GM21515 (cell line): Measurements from ENCODE around the gene PRSS33.

Source experiments
- ATAC-seq: cut with Tn5 transposase; IDR thresholded peaks from one replicate; pipeline ENCODE4 v1.9.1; 2021; ENCODE audit not compliant: unreplicated experiment

The PRSS33 gene

DNA sequence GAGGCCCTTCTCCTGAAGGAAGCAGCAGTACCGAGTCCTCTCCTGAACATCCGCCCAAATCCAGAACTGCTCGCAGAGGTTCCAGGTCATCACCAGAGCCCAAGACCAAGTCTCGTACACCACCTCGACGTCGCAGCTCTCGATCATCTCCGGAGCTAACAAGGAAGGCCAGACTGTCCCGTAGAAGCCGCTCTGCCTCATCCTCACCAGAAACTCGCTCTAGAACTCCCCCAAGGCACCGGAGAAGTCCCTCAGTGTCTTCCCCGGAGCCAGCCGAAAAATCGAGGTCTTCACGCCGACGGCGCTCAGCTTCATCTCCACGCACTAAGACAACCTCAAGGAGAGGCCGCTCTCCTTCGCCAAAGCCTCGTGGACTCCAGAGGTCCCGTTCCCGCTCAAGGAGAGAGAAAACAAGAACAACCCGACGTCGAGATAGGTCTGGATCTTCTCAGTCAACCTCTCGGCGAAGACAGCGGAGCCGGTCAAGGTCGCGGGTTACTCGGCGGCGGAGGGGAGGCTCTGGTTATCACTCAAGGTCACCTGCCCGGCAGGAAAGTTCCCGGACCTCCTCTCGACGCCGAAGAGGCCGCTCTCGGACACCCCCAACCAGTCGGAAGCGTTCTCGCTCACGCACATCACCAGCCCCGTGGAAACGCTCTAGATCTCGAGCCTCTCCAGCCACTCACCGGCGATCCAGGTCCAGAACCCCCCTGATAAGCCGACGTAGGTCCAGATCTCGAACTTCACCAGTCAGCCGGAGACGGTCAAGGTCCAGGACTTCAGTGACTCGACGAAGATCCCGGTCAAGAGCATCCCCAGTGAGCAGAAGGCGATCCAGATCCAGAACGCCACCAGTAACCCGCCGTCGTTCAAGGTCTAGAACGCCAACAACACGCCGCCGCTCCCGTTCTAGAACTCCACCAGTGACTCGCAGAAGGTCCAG is 21.6 kb downstream of the PRSS33 start:
- ATAC-seq, result no peak

DNA sequence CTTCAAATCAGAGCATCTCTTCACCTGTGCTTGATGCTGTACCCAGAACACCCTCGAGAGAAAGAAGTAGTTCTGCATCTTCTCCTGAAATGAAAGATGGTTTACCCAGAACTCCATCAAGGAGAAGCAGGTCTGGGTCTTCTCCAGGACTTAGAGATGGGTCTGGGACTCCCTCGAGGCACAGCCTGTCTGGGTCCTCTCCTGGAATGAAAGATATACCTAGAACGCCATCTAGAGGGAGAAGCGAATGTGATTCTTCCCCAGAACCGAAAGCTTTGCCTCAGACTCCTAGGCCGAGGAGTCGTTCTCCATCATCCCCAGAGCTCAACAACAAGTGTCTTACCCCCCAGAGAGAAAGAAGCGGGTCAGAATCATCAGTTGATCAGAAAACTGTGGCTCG is 22.6 kb downstream of the PRSS33 start:
- ATAC-seq, result no peak

DNA sequence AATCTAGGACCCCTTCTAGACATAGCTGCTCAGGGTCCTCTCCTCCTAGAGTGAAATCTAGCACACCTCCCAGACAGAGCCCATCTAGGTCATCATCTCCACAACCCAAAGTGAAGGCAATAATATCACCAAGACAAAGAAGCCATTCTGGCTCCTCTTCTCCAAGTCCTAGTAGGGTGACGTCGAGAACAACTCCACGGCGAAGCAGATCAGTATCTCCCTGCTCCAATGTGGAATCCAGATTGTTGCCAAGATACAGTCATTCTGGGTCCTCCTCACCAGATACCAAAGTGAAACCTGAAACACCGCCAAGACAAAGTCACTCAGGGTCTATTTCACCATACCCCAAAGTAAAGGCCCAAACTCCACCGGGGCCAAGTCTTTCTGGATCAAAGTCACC is 24.2 kb downstream of the PRSS33 start:
- no peak for ATAC-seq

DNA sequence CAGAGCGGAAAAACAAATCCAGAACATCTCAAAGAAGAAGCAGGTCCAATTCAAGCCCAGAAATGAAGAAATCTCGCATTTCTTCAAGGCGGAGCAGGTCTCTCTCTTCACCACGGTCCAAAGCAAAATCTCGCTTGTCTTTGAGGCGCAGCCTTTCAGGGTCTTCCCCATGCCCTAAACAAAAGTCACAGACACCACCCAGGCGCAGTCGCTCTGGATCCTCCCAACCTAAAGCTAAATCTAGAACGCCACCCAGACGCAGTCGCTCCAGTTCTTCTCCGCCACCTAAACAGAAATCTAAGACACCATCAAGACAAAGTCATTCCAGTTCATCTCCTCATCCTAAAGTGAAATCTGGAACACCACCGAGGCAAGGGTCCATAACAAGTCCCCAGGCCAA is 24.6 kb downstream of the PRSS33 start:
- no peak for ATAC-seq

DNA sequence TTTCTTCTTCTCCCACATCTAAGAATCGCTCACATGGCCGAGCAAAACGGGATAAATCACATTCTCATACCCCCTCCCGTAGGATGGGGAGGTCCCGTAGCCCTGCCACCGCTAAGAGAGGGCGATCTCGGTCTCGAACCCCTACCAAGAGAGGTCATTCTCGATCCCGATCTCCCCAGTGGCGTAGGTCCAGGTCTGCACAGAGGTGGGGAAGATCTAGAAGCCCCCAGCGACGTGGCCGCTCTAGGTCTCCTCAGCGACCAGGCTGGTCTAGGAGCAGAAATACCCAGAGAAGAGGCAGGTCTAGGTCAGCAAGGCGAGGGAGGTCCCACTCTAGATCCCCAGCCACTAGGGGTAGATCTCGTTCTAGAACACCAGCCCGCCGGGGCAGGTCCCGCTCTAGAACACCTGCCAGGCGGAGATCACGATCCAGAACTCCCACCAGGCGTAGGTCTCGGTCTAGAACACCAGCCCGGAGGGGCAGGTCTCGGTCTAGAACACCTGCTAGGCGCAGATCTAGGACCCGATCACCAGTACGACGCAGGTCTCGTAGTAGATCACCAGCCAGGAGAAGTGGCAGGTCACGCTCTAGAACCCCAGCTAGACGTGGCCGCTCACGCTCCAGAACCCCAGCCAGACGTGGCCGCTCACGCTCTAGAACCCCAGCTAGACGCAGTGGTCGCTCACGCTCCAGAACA is 25.3 kb downstream of the PRSS33 start:
- ATAC-seq, result no peak

DNA sequence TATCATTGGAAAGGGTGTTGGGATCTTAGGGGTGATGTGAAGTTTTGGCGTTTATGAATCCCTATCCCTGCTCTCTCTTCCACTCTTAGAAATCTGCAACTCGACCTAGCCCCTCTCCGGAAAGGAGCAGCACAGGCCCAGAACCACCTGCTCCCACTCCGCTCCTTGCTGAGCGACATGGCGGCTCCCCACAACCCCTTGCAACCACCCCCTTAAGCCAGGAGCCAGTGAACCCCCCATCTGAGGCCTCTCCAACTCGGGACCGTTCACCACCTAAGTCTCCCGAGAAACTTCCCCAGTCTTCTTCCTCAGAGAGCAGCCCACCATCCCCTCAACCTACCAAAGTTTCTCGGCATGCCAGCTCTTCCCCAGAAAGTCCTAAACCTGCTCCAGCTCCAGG is 25.9 kb downstream of the PRSS33 start:
- no peak for ATAC-seq

DNA sequence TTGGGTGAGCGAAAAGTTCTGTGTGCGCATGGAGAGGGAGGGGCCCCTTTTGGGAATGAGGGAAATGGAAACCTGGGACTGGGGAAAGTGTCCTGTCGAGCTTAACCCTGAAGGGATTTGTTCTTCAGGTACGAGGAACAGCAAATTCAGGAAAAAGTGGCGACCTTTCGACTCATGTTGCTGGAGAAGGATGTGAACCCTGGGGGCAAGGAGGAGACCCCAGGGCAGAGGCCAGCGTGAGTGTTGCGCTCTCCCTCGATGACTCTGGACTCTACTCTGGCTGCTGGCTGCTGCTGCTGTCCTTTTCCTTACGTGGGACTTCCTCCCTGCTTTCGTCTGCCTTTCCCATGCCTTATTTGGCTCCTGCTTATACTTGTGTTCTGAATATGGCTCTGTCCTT is 30.0 kb downstream of the PRSS33 start:
- no peak for ATAC-seq

DNA sequence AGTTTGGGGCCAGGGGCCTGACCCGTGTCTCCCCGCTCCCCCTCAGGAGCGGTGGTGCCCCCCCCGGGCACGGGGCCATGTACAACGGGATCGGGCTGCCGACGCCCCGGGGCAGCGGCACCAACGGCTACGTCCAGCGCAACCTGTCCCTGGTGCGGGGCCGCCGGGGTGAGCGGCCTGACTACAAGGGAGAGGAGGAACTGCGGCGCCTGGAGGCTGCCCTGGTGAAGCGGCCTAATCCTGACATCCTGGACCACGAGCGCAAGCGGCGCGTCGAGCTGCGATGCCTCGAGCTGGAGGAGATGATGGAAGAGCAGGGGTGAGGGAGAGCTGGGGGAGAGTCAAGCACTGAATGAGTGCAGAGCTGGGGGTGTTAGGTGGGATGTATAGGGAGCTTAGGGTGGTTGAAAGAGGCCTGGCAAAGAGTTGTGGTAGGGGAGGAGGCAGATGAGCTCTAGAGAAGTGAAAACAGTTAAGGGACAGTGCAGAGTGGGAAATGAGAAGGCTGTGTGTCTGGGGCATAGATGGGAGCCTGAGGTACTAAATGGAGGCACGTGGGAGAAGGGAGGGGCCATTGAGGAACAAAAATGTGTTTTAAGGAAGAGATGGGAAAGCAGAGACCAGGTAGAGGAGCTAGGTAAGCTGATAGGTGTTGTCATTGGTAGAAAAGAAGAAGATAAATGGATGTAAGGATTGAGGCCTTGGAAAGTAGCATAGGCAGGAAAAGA is 30.9 kb downstream of the PRSS33 start:
- no peak for ATAC-seq

DNA sequence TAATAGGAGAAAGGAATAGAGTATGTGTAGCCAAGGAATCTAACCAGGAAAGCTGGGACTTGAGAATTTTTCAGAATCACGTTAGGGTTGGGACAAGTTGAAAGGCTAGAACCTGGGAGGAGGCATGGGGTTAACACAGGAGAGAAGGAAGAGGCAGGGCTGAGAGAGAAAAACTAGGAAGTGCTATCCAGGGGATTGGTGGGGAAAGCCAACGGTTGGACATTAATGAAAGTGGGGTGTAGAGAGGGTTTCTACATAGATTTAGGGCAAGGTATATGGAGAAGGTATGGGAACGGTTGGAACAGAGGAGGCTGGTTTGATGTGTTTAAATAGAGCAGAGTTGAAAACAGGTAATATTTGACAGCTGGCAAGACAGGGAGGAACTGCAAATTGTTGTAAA is 32.2 kb downstream of the PRSS33 start:
- ATAC-seq, result no peak

DNA sequence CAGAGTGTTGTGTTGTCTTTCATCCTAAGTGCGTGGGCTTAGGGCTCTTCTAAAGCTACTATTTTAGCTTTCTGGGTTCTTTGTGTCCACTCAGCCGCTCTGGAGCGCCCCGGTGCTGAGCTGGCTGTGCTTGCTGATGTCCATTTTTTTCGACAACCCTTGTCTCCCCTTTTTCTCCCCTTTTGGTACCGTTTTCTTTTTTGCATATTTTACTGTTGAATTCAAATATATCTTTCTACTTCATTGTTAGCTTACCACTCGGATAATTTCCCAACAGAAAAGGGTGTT is 33.7 kb downstream of the PRSS33 start:
- ATAC-seq, result no peak

DNA sequence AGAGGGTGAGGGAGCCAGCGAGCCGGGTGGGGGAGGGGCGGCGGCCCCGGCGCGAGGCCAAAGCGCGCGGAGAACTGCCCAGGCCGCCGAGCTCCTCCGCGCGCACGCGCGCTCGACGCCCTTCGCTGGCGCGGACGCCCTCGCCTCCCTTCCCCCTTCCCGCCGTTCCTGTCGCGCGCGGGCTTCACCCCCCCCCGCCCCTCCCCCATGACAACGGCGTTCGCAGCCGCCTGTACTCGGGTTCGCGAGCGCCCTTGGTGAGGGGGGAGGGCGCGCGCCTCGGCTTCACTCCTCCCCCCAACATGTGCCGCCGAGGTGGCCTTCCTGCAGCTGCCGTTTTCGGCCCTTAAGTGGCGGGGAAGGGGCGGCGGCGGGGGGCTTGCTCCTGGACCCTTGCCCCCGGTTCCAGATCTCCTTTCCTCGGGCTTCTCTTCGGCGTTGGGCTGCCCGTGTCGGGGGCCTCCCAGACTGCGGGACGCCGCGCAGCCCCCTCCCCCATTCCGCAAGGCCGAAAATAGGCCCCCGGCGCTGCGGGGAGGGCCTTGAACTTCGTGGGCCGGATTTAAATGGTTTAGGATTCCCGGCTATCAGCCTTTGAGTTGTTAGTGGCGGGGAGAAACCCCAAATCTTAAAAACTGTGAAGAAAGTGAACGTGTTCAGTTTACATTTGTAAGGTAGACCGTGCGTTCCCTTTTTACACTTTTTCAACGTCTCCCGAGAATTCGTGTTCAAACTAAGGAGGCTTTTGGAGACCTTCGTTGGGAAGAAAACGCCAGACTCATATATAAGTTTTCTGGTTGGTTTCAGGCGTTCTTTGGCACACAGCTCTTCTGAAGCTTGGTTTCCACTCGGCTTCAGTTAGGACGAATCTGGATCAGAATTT is 34.3 kb downstream of the PRSS33 start:
- ATAC-seq, result peak; percentile 29

DNA sequence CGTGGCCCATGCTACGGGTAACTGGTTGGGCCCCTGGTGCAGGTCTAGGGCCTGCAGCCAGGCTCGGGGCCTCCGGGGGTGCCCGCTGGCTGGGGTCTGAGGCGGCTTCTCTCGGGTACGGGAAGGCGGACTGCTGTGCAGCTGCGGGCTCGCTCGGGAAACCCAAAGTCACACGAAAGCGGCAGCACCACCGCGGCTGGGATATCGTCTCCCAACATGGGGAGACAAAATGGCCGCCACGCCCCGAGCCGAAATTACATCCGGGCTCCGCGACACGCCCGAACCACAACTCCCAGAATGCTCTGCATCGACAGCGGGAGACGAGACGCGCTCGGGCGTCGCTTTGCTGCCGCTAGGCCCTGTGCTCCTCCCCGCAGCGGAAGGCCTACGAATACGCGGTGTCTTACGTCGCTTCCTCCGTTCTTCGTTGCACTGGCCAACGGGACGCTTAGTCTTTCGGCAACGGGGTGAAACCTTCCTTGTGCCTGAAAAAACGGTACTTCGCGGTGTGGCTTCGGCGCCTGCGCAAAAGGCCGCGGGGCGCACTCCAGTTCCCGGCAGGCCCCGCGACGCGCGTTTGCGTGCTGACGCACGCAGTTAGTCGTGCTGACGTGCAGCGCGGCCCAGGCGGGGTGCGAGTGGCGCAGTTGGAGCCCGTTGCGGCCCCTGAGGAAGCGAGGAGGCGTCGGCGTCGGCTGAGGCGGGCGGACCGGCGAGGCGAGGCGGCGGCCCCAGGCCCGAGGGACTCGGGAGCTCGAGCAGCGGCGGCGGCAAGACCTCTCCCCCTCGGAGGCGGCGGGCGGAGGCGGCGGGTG is 35.1 kb downstream of the PRSS33 start, which contains the start of gene SRRM2:
Gene SRRM2 (plus strand): TSS at position 604 of the 815 bp plus-strand sequence. CDS start 3,727 bp downstream, outside the sequence.
- peak; percentile 74 for ATAC-seq

DNA sequence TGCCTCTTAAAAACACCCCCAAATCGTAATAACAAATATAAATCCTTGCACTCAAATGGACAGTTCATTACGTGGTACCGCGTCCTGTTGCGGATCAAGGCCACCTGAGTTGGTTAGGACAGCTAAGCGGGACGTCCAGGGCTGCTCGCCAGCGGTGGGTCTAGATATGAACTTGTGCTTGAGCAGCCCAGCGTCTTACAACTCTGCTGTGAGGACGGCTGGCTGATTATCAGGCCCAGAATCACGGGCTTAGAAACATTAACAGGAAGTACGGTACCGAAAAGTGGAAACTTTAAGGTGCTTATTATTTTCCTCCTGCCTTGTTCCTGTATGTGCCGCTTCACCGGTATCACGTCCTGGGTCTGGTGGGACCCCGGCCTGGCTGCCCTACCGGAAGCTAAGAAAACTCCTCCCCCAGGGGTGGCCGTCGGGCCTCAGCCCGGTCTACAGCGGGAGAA is 35.8 kb downstream of the PRSS33 start:
- peak; percentile 37 for ATAC-seq

DNA sequence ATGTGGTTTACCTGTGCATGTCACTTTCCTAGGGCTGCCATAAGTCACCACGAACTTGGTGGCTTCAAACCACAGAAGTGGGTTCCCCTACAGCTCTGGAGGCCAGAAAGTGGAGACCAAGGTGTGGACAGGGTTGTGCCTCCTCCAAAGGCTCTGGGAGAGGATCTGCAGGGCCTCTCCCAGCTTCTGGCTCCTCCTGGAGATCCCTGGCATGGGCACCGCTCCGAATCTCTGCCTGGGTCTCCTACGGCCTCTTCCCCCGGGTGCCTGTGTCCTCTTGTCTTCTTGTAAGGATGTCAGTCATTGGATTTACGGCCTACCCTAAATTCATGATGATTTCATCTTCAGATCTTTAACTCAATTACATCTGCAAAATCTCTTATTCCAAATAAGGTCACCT is 37.4 kb downstream of the PRSS33 start:
- no peak for ATAC-seq

DNA sequence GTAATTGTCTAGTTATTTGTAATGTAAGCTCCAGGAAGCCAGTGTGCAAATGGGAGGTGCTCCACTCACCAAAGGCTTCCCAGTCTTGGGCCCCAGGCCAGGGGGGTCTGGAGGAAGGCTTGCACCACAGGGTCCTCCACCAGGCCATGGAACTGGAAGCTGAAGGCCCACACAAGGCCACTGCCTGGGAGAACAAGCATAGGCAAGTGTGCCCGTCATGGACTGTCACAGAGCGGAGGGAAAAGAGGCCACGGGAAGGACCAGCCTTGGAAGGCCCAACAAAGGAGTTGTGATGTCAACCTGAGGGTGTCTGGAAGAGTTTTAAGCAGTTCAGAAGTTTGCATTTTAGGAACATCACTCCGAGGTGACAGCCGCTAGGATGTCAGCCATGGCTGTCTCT is 37.9 kb downstream of the PRSS33 start:
- no peak for ATAC-seq

DNA sequence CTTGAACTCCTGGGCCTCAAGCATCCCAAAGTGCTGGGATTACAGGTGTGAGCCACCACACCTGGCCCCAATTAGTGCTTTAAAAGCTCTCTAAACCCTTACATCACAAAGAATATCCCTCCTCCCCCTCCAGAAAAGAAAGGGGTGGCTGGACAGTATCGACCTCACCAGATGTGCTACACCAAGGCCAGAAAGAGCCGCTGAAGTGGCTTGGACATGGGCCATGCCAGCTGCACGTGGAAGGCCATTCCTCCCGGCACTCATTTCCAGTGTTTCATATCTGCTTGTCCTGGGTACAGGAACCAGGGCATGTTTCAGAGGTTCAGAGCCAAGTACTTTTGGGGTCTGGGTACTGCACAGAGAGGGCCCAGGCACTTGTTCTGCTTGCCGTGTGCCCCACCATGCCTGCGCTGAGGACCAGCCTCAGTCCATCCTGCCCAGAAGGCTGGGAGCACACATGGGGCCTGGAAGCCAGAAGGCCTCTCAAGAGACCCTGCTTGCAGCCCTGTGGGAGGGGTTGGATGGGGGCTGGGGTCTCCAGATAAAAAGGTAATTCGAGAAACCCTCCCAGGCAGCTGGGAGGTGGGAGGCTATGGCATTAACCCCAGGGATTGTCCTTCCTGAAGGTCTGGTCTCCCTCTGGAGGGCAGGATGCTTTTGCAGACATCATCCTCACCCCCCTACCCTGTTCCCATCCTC is 38.5 kb downstream of the PRSS33 start:
- ATAC-seq, result no peak

DNA sequence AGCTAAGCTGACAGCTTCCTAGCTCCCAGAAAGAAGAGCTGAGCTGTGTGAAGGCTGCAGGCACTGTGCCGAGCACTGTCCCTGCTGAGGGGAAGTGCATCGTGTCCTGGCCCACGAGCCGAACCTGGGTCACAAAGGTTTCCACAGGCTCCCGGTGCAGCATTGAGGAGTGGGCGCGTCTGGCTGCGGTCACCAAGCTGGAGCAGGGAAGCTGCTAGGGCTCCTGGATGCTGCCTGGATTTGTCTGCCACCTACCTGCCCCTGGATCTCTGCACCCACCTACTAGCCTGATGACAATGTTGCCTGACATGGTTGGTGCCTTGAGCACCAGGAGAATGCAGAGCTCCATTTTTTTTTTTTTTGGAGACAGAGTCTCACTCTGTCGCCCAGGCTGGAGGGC is 41.4 kb downstream of the PRSS33 start:
- no peak for ATAC-seq

DNA sequence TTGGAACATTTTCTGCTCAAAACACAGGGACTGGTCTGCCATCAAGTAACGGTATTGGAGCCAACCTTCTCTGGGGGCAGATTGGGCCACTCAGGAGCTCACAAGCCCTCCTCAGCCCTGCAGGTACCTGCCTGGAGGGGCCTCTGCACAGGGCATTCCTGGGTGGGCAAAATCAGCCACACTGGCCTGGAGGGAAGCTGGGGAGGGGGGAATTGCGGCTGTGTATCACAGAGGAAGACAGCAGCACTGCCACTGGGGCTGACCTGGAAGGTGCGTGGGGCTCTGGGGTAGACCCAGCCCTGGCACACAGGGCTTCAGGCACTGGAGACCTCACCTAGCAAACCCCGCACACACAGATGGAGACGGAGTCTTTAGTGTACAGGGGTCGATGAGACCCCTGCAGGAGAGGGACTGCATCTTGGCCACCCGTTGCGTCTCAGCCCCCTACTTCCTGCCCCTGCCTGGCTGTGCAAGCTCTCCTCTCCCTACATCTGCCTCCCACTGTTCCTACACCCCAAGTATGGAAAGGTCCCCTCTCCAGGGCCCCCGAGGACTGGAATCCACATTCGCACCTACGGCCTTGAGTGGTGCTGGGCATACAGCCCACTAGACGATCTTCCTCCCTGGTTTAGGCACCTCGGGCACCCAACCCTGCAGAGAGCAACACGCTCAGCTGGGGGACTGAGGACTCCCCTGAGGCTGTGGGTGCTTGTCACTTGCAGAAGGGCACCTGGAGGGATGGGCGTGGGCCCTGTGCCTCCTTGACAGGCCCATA is 42.1 kb downstream of the PRSS33 start:
- ATAC-seq, result no peak
